ENCODE results near the gene TMEM125. TPM values are rescaled to one million over a fixed set of nuclear protein-coding genes. Genes with fewer than 3 reads are reported as not detected.

Gene TMEM125
- total RNA-seq, 2 donors from 2014 or later = 0.18 TPM; not detected in 1

GRCh38 chr1:43279666-43280065, 9.9 kb downstream of the TMEM125 start:
- DNase-seq (ENCODE audit: low spot score in 2 of 2) (no peak), ATAC-seq (no peak)
- Mint-ChIP-seq H3K27ac (peak overlapping the region in 1 of 2 donors; percentile 63), H3K9me3 (peaks cover 6 to 9% of the 10 kb centered on the region in 2 donors), H3K36me3 (peaks cover under 1 to 7% of the 10 kb centered on the region in 2 donors)

DNA sequence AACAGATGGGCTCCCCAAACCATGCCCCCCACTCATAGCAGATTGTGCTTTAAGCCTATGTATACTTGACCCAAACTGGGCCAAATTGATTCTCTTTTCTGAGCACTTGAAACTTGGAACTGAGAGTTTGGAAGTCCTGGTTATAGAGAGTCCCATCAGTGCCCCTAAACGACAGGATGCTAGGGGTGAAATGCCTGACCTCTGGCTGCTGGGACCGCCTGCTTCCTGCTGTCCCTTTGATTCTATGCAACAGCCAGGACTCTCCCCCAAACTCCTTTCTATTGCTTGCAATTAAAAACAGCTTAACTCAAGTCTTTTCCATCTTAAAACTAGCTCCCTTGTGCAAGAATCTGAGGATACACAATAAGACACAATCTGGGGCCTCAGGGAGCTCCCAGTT, 10.9 kb downstream of the TMEM125 start:
- DNase-seq (ENCODE audit: low spot score in 2 of 2) (no peak), ATAC-seq (no peak)
- Mint-ChIP-seq H3K27ac (peak overlapping the region in 1 of 2 donors; percentile 37), H3K36me3 (no peaks in the 10 kb centered on the region), H3K9me3 (no peaks in the 10 kb centered on the region)

DNA sequence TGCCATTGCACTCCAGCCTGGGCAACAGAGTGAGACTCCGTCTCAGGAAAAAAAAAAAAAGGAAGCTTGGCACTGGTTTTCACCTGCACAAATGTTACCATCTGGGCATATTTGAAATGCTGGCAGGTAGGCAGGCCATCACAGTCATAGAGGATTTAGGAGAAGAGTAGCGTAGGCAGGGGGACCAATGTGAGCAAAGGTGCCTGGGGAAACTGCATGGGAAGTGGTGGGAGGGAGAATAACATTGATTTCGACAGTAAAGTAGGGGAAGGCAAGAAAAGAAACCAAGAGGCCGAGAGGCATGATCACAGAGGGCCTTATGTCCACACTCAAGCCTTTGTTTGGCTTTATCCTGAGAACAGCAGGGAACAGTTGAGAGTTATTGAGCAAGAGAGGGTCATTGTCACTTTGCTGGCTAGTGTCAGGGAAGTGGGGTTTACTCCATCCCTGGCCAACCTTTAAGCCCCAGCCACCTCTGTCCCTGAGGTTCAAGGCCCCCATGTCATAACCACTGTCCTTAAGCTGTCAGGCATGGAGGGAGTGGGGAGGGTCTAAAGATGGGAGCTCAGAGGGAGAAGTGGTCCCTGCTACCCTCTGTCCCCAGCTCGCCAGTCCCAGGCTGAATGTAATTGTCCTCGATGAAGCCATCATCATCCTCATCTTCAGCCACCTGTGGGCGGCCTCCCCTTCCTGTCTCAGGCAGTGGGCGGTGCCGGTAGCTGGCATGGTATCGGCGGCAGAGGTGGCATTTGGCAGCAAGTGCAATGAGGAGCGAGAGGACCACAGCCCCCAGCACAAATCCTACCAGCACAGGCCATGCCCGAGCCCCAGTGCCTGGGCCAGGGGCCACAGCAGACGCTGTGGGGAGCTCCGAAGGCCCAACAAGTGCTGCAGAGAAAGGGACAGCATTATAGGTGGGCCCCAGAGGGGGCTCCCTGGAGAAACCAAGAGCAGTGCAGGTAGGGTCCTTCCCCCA, 12.7 kb downstream of the TMEM125 start:
- ATAC-seq = no peak
- no peak for DNase-seq (ENCODE audit: low spot score in 2 of 2)
- H3K9me3 Mint-ChIP-seq = no peaks in the 10 kb centered on the region
- no peak overlapping the region for H3K27ac Mint-ChIP-seq
- no peaks in the 10 kb centered on the region for H3K36me3 Mint-ChIP-seq

DNA sequence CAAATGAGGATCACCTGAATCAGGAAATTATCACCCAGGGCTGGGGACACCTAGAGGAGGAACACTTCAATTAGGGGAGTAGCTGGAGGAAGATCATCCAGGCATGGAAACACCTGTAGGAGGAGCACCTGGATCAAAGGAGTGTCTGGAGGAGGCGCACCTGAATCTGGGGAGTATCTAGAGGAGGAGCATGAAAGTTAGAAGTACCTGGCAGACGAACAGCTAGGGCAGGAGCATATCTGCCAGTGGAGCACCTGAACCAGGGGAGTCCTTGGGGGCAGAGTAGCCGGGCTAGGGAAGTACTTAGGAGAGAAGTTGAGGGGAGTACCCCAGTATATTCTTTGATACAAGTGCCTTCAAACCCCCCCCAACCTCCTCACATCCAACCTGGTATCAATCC, 14.3 kb downstream of the TMEM125 start:
- no peak for ATAC-seq
- Mint-ChIP-seq H3K9me3 (no peaks in the 10 kb centered on the region), H3K36me3 (no peaks in the 10 kb centered on the region), H3K27ac (peak overlapping the region in 1 of 2 donors; percentile 57)
- no peak for DNase-seq (ENCODE audit: low spot score in 2 of 2)

DNA sequence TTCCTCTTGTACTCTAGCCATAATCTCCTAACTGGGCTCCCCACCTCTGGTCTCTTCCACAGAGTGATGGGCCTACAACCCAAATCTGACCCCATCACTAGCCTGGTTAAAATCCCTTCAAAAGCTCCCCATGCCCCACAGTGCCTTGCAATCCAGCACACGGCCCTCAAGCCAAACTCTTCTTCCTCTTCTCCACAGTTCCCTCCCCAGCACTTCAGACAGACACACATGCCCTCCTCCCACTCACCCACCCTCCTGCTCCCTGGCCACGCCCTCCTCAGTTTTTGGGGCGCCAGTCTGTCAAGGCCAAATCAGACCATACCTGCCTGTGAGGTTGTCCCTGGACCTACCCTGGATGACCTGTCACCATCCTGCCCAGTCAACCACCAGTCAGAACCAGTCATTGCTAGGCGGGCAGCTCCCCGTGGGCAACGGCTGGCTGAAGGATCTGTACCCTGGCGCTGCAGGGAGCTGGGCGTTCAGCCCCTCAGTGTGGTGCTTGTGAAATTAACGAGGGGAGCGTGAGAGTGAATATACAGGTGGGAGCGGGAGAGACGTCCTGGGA, 14.8 kb downstream of the TMEM125 start:
- Mint-ChIP-seq H3K36me3 (no peaks in the 10 kb centered on the region), H3K27ac (peak overlapping the region in 1 of 2 donors; percentile 44), H3K9me3 (no peaks in the 10 kb centered on the region)
- ATAC-seq = no peak
- no peak for DNase-seq (ENCODE audit: low spot score in 2 of 2)

DNA sequence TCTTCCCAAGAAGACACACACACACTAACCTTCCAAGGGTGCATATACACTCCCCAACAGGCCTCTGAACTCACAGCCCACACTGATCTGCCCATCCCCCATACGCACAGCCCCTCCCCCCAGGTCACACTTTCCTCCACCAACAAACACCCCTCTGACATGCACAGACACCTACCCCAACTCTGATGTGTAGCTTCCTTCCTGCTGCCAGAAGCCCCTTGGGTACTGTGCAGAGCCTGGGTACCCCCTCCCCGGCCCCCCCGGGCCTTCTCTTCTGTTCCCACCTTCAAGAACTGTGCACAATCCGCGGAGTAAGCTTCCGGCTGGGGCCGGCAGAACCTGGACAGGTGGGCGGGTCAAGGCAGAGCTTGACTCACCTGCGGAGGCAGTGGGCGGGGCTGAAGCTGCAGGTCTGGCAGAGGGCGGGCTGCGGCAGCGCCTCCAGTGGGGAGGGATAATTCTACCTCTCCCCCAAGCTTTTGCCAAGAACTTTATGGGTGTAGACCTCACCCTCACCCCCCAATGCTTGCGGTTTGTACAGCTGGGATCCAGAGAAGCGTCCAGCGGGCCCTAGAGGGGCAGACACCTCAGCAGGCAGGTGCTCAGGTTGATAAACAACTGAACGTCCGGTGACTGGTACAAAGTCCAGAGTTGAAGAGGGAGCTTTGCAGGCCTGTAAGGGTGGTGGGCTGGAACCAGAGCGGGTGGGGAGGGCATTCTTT, 15.6 kb downstream of the TMEM125 start, which contains the start of gene C1orf210:
Gene C1orf210 (minus strand): TSS at position 313 of the 722 bp plus-strand sequence. CDS start 2,311 bp downstream, outside the sequence.
- Mint-ChIP-seq H3K9me3 (no peaks in the 10 kb centered on the region), H3K36me3 (no peaks in the 10 kb centered on the region), H3K27ac (peak within 1 kb of the TSS; percentile 20 to 44)
- ATAC-seq = no peak
- no peak for DNase-seq (ENCODE audit: low spot score in 2 of 2)

DNA sequence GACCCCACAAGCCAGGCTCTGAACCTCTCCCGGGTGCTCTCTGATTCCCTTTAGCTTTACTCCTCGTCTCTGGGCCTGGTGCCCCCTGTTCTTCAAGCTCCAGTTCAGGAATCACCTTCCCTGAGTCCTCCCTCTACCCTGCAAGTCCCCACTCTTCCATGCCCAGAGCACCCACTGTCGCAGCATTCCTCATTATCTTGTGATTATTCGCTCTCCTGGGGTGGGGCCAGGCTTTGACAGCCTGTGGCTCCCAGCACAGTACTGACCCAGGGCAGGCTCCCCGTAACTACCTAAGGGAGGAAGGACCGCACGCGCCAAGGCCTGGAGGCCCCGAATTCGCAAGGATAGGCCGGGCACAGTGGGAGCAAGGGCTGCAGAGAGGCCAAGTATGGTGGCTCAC, 16.3 kb downstream of the TMEM125 start:
- ATAC-seq = no peak
- H3K36me3 Mint-ChIP-seq = no peaks in the 10 kb centered on the region
- H3K27ac Mint-ChIP-seq = peak overlapping the region in 1 of 2 donors; percentile 20
- DNase-seq (ENCODE audit: low spot score in 2 of 2) = no peak
- H3K9me3 Mint-ChIP-seq = no peaks in the 10 kb centered on the region

DNA sequence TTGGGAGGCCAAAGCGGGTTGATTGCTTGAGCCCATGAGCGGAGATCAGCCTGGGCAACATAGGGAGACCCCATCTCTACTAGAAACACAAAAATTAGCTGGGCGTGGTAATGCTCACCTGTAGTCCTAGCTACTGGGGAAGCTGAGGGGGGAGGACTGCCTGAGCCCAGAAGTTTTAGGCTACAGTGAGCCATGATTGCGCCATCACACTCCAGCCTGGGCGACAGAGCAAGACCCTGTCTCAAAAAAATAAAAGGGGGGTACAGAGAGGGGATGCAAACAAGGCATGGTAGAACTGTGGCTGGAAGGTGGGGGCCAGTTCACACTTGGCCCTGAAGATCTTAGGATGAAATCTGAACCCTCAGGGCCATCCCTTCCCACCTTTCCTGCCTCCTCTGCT, 16.8 kb downstream of the TMEM125 start:
- H3K27ac Mint-ChIP-seq = peak overlapping the region in 1 of 2 donors; percentile 20
- no peaks in the 10 kb centered on the region for H3K9me3 Mint-ChIP-seq
- H3K36me3 Mint-ChIP-seq = no peaks in the 10 kb centered on the region
- DNase-seq (ENCODE audit: low spot score in 2 of 2) (no peak), ATAC-seq (no peak)

- no peak overlapping the region for H3K27ac Mint-ChIP-seq
- no peak for DNase-seq (ENCODE audit: low spot score in 2 of 2)
- H3K36me3 Mint-ChIP-seq = no peaks in the 10 kb centered on the region
- ATAC-seq = no peak
- H3K9me3 Mint-ChIP-seq = no peaks in the 10 kb centered on the region
Measured at GRCh38 chr1:43288058-43288784, 18.4 kb downstream of the TMEM125 start.

DNA sequence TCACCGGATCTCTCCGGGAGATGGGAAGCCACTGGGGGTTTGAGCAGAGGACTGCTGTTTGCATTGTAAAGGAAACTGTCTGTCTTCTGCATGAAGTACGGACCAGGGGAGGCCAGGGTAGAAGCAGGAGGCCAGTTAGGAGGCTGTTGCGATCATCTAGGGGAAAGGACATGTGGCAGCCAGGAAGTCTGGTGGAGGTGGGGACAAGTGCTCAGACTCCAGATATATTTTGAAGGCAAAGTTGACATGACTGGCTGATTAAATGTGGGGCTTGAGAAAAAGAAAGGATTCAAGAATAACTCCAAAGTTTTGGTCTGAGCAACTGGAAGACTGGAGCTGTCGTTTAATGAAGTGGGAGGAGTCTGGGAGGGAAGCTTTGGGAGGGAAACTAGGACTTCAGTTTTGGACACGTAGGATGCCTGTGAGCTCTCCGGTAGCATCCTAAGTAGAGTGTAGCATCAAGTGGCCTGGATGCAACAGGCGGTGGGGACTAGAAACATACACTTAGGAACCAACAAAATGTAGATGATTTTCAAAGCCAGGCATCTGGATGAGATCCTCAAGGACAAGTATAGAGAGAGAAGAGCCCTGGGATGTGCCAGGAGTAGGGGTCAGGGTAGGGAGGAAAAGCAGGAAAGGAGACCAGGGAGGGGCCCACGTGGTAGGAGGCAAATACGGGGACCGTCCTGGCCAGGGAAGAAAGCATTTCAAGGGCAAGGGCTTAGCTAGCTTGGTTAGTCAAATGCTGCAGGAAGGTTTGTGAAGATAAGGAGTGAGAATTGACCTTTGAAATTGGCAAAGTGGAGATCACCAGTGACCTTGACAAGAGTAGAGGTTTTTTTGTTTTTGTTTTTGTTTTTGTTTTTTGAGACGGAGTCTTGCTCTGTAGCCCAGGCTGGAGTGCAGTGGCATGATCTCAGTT, 19.3 kb downstream of the TMEM125 start:
- Mint-ChIP-seq H3K9me3 (no peaks in the 10 kb centered on the region), H3K36me3 (no peaks in the 10 kb centered on the region), H3K27ac (no peak overlapping the region)
- DNase-seq (ENCODE audit: low spot score in 2 of 2) = no peak
- ATAC-seq = no peak

GRCh38 chr1:43292216-43292615, 22.4 kb downstream of the TMEM125 start:
- DNase-seq (ENCODE audit: low spot score in 2 of 2) = no peak
- Mint-ChIP-seq H3K27ac (no peak overlapping the region), H3K9me3 (no peaks in the 10 kb centered on the region), H3K36me3 (no peaks in the 10 kb centered on the region)
- ATAC-seq = no peak

GRCh38 chr1:43292679-43293078, 22.9 kb downstream of the TMEM125 start:
- DNase-seq (ENCODE audit: low spot score in 2 of 2) = no peak
- no peak for ATAC-seq
- Mint-ChIP-seq H3K36me3 (no peaks in the 10 kb centered on the region), H3K9me3 (no peaks in the 10 kb centered on the region), H3K27ac (peak overlapping the region in 1 of 2 donors; percentile 58)

DNA sequence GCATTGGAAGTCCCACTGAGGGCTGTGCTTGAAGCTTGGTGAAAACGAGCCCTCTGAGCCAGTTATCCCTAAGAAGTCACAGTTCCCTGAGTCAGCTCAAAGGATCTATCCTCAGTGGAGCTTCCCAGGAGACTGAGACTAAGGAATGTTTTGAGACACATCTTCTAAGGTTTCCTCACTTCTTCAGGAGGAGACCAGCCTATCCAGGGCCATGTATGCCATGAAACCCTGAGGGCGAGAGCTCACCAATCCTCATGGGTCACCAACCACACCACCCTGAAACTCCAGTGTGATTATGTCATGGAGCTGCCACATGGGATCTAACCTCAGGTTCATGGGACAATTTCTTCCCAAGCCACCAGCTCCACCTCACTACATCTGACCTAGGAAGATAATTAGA, 23.4 kb downstream of the TMEM125 start:
- ATAC-seq (no peak), DNase-seq (ENCODE audit: low spot score in 2 of 2) (no peak)
- Mint-ChIP-seq H3K36me3 (no peaks in the 10 kb centered on the region), H3K27ac (peak overlapping the region in 1 of 2 donors; percentile 58), H3K9me3 (no peaks in the 10 kb centered on the region)

GRCh38 chr1:43293896-43294760, 24.3 kb downstream of the TMEM125 start:
- ATAC-seq = no peak
- no peaks in the 10 kb centered on the region for H3K36me3 Mint-ChIP-seq
- DNase-seq (ENCODE audit: low spot score in 2 of 2) = no peak
- H3K27ac Mint-ChIP-seq = no peak overlapping the region
- H3K9me3 Mint-ChIP-seq = no peaks in the 10 kb centered on the region

DNA sequence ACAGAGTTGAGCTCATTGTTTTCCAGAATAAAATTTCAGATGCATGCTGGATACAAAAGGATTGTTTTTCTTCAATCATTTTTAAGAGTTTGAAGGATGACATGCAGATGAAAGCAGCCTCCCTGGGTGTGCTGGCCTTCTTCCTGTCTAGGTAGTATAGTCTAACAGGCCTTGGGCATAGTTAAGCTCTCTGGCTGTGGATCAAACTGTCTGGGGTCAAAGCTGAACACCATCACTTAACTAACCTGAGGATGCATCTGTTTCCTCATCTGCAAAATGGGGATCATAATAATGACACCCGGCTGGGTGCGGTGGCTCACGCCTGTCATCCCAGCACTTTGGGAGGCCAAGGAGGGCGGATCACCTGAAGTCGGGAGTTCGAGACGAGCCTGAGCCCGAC, 25.0 kb downstream of the TMEM125 start:
- Mint-ChIP-seq H3K36me3 (no peaks in the 10 kb centered on the region), H3K27ac (no peak overlapping the region), H3K9me3 (no peaks in the 10 kb centered on the region)
- no peak for ATAC-seq
- no peak for DNase-seq (ENCODE audit: low spot score in 2 of 2)
